T-helper 17 cell (primary cell): Measurements from ENCODE around the gene VSIG8. TPM values are rescaled to one million over a fixed set of nuclear protein-coding genes. Genes with fewer than 3 reads are reported as not detected.
A peak's percentile ranks its signal among the peaks of the same experiment; 100 is the strongest.
"Not testable (repeated sequence)": the region's sequence is repeated elsewhere in the genome, so short reads cannot be mapped to it uniquely, and the experiment has no call there.

Source experiments
- ATAC-seq: fragments of 150-1000 bp; cut with Tn5 transposase; 2 replicates; pipeline ENCODE4 v1.10.0; 2021; ENCODE audit warnings: mild to moderate bottlenecking, moderate library complexity
- DNase-seq, 3 donors: peaks; one replicate each; pipeline versions ENCODE4 v3.0.0 to v3.0.0-alpha.2; 2020 to 2021
- H3K9me3 ChIP-seq: one replicate; pipeline ENCODE4 v1.7.0; 2013; ENCODE audit warnings: low read length, mild to moderate bottlenecking; ENCODE audit not compliant: control insufficient read depth, poor library complexity, severe bottlenecking
- H3K27ac Mint-ChIP-seq: one replicate; pipeline ENCODE4 v1.8.0; 2022; ENCODE audit warnings: mild to moderate bottlenecking, moderate library complexity, mixed read lengths
- H3K27me3 Mint-ChIP-seq: one replicate; pipeline ENCODE4 v1.8.0; 2022; ENCODE audit warnings: mixed read lengths
- H3K36me3 Mint-ChIP-seq: one replicate; pipeline ENCODE4 v1.8.0; 2022; ENCODE audit warnings: low read depth, mixed read lengths
- H3K4me1 Mint-ChIP-seq: one replicate; pipeline ENCODE4 v1.8.0; 2022; ENCODE audit warnings: mild to moderate bottlenecking, mixed read lengths
- H3K4me3 Mint-ChIP-seq: one replicate; pipeline ENCODE4 v1.8.0; 2022; ENCODE audit warnings: mild to moderate bottlenecking, moderate library complexity, mixed read lengths
- total RNA-seq, 4 donors: library from RNA in 2 of 4; stranded (reverse) in 2 of 4; gene quantifications; one replicate each; pipeline ENCODE4 v1.2.3 and lab custom pipeline; 2022 to 2026

The VSIG8 gene, protein sequence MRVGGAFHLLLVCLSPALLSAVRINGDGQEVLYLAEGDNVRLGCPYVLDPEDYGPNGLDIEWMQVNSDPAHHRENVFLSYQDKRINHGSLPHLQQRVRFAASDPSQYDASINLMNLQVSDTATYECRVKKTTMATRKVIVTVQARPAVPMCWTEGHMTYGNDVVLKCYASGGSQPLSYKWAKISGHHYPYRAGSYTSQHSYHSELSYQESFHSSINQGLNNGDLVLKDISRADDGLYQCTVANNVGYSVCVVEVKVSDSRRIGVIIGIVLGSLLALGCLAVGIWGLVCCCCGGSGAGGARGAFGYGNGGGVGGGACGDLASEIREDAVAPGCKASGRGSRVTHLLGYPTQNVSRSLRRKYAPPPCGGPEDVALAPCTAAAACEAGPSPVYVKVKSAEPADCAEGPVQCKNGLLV
- total RNA-seq: not detected
- 0 to 0.30 reads per million in 2 donors for total RNA-seq (lab: John Stamatoyannopoulos, UW)

DNA sequence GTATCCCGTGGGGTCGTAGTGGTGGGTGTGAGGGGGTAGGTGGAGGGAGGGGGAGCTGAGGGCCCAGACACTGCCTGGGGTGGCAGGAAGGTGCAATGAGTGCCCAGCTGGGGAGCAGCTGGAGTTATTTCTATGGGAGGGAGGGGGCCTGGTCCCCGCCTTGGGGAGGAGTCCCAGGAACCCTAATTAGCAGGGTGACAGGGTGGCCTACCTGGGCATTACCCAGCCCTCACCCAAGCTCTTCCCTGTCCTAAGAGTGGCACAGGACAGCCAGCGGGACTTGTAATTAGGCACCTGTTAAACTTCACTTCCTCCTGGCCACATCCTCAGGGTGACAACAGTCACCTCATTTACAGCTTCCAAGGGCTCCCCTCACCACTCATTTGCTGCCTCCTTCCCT, at the start of gene VSIG8:
Gene VSIG8 (minus strand): TSS at position 101 of the 400 bp plus-strand sequence. CDS start 136 bp downstream, outside the sequence.
- DNase-seq: no peak
- Mint-ChIP-seq H3K4me1 (peaks cover 15% of the 10 kb centered on the region), H3K36me3 (no peaks in the 10 kb centered on the region)

GRCh38 chr1:159911326-159912070, 49.0 kb upstream of the VSIG8 start:
- no peak for ATAC-seq
- Mint-ChIP-seq H3K4me1 (peaks cover 70% of the 10 kb centered on the region), H3K27ac (peak overlapping the region; percentile 96), H3K27me3 (no peaks in the 10 kb centered on the region), H3K4me3 (peak overlapping the region; percentile 55), H3K36me3 (no peaks in the 10 kb centered on the region)
- no peak for DNase-seq
- no peaks in the 10 kb centered on the region for H3K9me3 ChIP-seq

More for the DNA sequence above, at the start of gene VSIG8:
- Mint-ChIP-seq H3K4me3 (no peak within 1 kb of the TSS), H3K27me3 (peaks cover 31% of the 10 kb centered on the region), H3K27ac (no peak within 1 kb of the TSS)
- ATAC-seq: no peak
- H3K9me3 ChIP-seq: no peaks in the 10 kb centered on the region

GRCh38 chr1:159908031-159908940, 45.8 kb upstream of the VSIG8 start:
- Mint-ChIP-seq H3K36me3 (no peaks in the 10 kb centered on the region), H3K4me1 (peaks cover 46% of the 10 kb centered on the region), H3K27ac (peak overlapping the region; percentile 96), H3K27me3 (no peaks in the 10 kb centered on the region), H3K4me3 (no peak overlapping the region)
- ATAC-seq: no peak
- H3K9me3 ChIP-seq: no peaks in the 10 kb centered on the region
- no peak for DNase-seq

- Mint-ChIP-seq H3K27ac (peak overlapping the region; percentile 96), H3K4me1 (peaks cover 34% of the 10 kb centered on the region), H3K27me3 (no peaks in the 10 kb centered on the region), H3K4me3 (peak overlapping the region; percentile 36), H3K36me3 (no peaks in the 10 kb centered on the region)
- DNase-seq (no peak), ATAC-seq (no peak)
- H3K9me3 ChIP-seq: no peaks in the 10 kb centered on the region
These were observed 44.5 kb upstream of the VSIG8 start for GRCh38 chr1:159906960-159907359.

DNA sequence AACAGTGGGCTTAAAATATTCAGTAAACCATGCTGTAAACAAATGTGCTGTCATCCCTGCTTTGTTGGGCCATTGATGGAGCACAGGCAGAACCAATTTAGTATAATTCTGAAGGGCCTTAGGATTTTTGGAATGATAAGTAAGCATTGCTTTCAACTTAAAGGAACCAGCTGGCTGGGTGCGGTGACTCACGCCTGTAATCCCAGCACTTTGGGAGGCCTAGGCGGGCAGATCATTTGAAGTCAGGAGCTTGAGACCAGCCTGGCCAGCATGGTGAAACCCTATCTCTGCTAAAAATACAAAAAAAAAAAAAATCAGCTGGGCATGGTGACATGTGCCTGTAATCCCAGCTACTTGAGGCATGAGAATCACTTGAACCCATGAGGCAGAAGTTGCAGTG, 41.6 kb upstream of the VSIG8 start:
- ATAC-seq, H3K36me3 Mint-ChIP-seq, H3K27me3 Mint-ChIP-seq, H3K9me3 ChIP-seq, H3K4me3 Mint-ChIP-seq, H3K27ac Mint-ChIP-seq, DNase-seq: not testable (repeated sequence)
- H3K4me1 Mint-ChIP-seq: peaks cover 17% of the 10 kb centered on the region

DNA sequence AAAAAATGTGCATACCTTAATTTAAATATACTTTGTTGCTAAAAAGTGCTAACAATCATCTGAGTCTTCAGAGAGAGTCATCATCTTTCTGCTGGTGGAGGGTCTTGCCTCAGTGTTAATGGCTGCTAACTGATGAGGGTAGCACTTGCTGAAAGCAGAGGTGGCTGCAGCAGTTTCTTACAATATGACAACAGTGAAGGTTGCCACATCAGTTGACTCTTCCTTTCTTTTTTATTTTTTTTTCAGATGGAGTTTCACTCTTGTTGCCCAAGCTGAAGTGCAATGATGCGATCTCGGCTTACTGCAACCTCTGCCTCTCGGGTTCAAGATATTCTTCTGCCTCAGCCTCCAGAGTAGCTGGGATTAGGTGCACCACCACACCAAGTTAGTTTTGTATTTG, 40.1 kb upstream of the VSIG8 start:
- ATAC-seq (no peak), DNase-seq (no peak)
- no peaks in the 10 kb centered on the region for H3K9me3 ChIP-seq
- H3K36me3 Mint-ChIP-seq: no peaks in the 10 kb centered on the region
- no peak overlapping the region for H3K4me3 Mint-ChIP-seq
- no peaks in the 10 kb centered on the region for H3K27me3 Mint-ChIP-seq
- H3K4me1 Mint-ChIP-seq: peaks cover 15% of the 10 kb centered on the region
- no peak overlapping the region for H3K27ac Mint-ChIP-seq

- Mint-ChIP-seq H3K4me1 (peaks cover 16% of the 10 kb centered on the region), H3K27me3 (peaks cover 4% of the 10 kb centered on the region), H3K36me3 (no peaks in the 10 kb centered on the region), H3K4me3 (no peak overlapping the region), H3K27ac (peak overlapping the region; percentile 39)
- no peak for DNase-seq
- ATAC-seq: no peak
- no peaks in the 10 kb centered on the region for H3K9me3 ChIP-seq
These were observed 38.4 kb upstream of the VSIG8 start for GRCh38 chr1:159900755-159901360.

DNA sequence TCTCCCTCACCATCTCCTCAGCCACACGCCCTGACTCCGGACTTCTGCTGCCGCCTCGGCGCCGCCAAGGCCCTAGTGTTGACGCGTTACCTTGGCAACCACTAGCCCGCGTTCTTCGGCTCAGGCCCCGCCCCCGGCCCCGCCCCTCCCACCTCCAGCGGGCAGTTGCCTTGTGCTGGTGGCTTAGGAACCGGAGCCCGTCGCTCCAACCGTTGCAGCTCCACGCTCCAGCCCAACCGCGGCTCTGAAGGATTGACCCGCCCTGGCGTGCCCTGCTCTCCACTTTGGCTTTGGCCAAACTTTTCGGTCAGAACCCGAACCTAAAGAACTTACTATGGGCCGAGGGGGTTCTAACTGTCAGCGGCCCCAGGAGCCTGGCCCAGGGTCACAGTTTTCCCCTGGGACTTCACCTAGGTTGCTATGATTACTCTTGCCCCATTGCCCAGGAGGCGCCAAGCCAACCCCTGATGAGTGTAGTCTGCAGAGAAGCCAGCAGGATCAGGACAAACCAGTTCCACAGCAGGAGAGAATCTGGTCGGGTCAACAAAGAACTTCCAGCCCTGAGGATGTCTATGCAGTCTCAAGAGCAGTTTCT, 37.7 kb upstream of the VSIG8 start, which contains the start of gene CFAP45:
Gene CFAP45 (minus strand): TSS at position 80 of the 595 bp plus-strand sequence. CDS start 67 bp downstream, at position 13.
- no peaks in the 10 kb centered on the region for H3K9me3 ChIP-seq
- no peak within 1 kb of the TSS for H3K4me3 Mint-ChIP-seq
- DNase-seq (no peak), ATAC-seq (peak; percentile 57)
- peaks cover 10% of the 10 kb centered on the region for H3K27me3 Mint-ChIP-seq
- H3K36me3 Mint-ChIP-seq: no peaks in the 10 kb centered on the region
- H3K4me1 Mint-ChIP-seq: peaks cover 16% of the 10 kb centered on the region
- peak within 1 kb of the TSS; percentile 65 for H3K27ac Mint-ChIP-seq

GRCh38 chr1:159899634-159900033, 37.2 kb upstream of the VSIG8 start:
- not testable (repeated sequence) for H3K27ac Mint-ChIP-seq, ATAC-seq, H3K36me3 Mint-ChIP-seq, H3K9me3 ChIP-seq, H3K4me3 Mint-ChIP-seq, DNase-seq
- Mint-ChIP-seq H3K4me1 (peaks cover 16% of the 10 kb centered on the region), H3K27me3 (peaks cover 10% of the 10 kb centered on the region)

DNA sequence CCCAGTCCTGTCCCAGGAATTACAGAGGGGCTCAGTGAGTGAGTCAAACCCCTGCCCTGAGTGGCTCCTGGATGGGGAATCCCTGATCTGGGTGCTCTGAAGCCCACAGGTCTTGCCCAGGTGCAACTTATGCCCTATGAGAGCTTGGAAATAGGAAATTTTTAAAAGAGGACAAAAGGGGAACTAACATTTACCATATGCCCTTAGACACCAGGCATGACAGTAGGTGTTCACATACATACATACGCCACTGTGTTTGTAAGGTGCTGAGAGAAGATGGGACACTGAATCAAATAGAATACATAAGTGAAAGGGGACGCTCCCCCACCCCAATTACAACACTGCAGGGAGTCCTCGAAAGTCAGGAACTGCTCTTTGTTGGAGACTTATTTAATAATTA, 36.1 kb upstream of the VSIG8 start:
- Mint-ChIP-seq H3K4me3 (no peak overlapping the region), H3K4me1 (peaks cover 16% of the 10 kb centered on the region)

DNA sequence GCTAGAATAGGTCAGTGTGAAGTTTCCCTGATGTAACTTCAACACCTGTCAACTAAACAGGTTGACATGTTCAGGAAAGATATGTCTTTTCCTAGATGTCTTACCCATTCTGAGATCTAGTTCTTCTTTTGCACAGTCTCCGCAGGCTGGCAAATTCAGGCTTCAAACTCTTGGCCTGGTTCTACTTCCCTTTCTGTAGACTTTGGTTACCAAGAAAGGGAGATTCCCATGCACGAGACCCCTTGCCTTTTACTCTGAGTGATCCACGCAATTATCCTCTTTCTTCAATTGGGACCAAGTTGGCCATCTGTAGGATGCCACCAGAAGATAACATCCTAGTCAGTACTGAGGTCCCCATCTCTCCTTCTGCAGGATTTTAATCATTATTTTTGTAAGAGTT, 35.5 kb upstream of the VSIG8 start:
- peaks cover 18% of the 10 kb centered on the region for H3K4me1 Mint-ChIP-seq
- no peak overlapping the region for H3K4me3 Mint-ChIP-seq
- DNase-seq (no peak), ATAC-seq (no peak)
- H3K36me3 Mint-ChIP-seq: no peaks in the 10 kb centered on the region
- H3K9me3 ChIP-seq: no peaks in the 10 kb centered on the region
- H3K27ac Mint-ChIP-seq: peak overlapping the region; percentile 65
- peaks cover 10% of the 10 kb centered on the region for H3K27me3 Mint-ChIP-seq

More for the DNA sequence above, 36.1 kb upstream of the VSIG8 start:
- Mint-ChIP-seq H3K36me3 (no peaks in the 10 kb centered on the region), H3K27me3 (peaks cover 10% of the 10 kb centered on the region), H3K27ac (peak overlapping the region; percentile 65)
- ATAC-seq (no peak), DNase-seq (no peak)
- H3K9me3 ChIP-seq: no peaks in the 10 kb centered on the region

DNA sequence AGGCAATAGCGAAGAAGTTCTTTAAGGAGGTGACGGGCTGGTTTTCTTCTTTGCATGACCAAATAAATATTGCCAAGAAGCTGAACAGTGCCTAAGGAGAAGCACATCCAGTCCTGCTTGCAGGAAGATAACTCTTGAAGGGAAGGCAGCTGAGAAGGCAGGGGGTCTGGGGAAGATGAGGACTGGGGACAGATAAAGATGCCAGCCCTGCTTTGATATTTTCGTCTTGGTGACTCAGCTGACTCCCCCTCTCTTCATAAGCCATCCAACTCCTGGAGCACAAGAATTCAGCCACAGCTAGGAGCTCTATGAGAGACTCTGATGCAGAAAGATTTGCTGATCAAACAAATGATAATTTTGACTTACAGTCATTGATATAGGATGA, 34.1 kb upstream of the VSIG8 start:
- no peak overlapping the region for H3K27ac Mint-ChIP-seq
- H3K4me3 Mint-ChIP-seq: no peak overlapping the region
- H3K36me3 Mint-ChIP-seq: no peaks in the 10 kb centered on the region
- DNase-seq (no peak), ATAC-seq (no peak)
- peaks cover 10% of the 10 kb centered on the region for H3K27me3 Mint-ChIP-seq
- H3K9me3 ChIP-seq: no peaks in the 10 kb centered on the region
- H3K4me1 Mint-ChIP-seq: peaks cover 25% of the 10 kb centered on the region
